GM19193 (cell line): Measurements from ENCODE around the gene OR51L1.
"Not testable (repeated sequence)": the region's sequence is repeated elsewhere in the genome, so short reads cannot be mapped to it uniquely, and the experiment has no call there.

Experiments
- POLR2A ChIP-seq: IDR thresholded peaks from 4 replicates; pipeline ENCODE4 v1.6.1; 2011; ENCODE audit not compliant: insufficient read depth, insufficient read length; ENCODE audit errors: extremely low read depth

Gene OR51L1

GRCh38 chr11:4994551-4994950 lies at the start of gene OR51L1:
TSS of gene OR51L1 (plus strand) at chr11:4994851. CDS start at chr11:4998983, 4,132 bp downstream.
- no peak for TF ChIP-seq POLR2A

- TF ChIP-seq POLR2A = no peak
Measured at GRCh38 chr11:4947505-4947904, 47.1 kb upstream of the OR51L1 start, which contains the start of gene OR51A4. TSS of gene OR51A4 (minus strand) at chr11:4947605. CDS start at chr11:4947100, 505 bp downstream.

GRCh38 chr11:4955613-4956012 lies 39.0 kb upstream of the OR51L1 start, which contains the start of gene OR51A2:
TSS of gene OR51A2 (minus strand) at chr11:4955713. CDS start at chr11:4955713, 0 bp downstream.
- TF ChIP-seq POLR2A = not testable (repeated sequence)

- no peak for TF ChIP-seq POLR2A
Measured at GRCh38 chr11:4957396-4957795, 37.3 kb upstream of the OR51L1 start.

DNA sequence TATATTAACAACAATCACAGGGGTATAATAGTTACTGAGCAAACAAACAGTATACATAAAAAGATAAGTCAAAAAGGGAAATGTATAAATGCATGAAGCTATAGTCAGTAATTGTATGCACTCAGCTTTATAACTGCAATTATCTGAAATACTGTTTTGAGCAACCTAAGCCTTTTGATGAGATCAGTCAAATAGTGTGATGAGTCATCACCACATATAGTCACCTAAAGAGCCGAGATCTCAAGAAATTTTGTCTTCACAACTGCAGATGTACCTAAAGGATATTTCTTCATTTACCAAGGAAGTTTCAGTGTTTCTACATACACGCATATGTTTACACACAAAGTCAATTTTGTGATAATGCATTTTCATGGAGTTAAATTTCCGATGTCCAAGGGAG lies 33.8 kb upstream of the OR51L1 start:
- no peak for TF ChIP-seq POLR2A

DNA sequence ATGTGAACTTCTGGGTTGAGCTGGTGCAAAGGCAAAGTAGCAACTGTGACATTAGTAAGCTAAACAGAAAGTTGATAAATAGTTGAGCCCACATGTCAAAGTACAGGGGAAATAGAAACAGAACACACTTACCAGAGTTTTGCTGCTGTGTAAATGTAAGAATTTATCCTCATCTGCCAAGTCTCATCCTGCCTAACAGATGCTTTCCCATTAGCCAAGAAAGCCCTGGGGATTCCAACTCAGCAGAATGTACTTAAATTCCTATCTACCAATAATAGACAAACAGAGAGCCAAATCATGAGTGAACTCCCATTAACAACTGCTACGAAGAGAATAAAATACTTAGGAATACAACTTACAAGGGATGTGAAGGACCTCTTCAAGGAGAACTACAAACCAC lies 31.8 kb upstream of the OR51L1 start:
- TF ChIP-seq POLR2A = no peak

GRCh38 chr11:4975436-4975835 lies 19.2 kb upstream of the OR51L1 start:
- no peak for TF ChIP-seq POLR2A

GRCh38 chr11:4979036-4979435 lies 15.6 kb upstream of the OR51L1 start:
- no peak for TF ChIP-seq POLR2A

DNA sequence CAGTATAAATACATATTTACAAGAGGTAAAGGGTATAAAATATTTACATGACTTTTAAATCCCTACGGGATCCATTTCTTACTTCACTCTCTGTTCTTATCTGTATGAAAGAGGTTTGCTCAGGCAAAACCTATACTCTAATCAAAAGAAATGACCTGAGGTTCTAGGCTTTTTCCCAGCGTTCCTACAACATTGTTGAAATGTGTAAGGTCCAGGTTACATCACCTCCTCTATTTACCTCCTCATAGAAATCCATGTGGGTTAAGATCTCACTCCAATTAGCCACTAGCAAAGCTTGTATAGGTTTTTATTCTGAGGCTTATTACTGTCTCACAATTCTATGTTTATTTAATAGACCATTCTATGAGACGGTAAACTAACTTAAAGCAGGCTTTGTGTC lies 12.0 kb upstream of the OR51L1 start:
- no peak for TF ChIP-seq POLR2A

- TF ChIP-seq POLR2A = no peak
Measured at GRCh38 chr11:4983841-4984240, 10.8 kb upstream of the OR51L1 start.

GRCh38 chr11:4991060-4991459 lies 3.6 kb upstream of the OR51L1 start:
- TF ChIP-seq POLR2A = no peak

DNA sequence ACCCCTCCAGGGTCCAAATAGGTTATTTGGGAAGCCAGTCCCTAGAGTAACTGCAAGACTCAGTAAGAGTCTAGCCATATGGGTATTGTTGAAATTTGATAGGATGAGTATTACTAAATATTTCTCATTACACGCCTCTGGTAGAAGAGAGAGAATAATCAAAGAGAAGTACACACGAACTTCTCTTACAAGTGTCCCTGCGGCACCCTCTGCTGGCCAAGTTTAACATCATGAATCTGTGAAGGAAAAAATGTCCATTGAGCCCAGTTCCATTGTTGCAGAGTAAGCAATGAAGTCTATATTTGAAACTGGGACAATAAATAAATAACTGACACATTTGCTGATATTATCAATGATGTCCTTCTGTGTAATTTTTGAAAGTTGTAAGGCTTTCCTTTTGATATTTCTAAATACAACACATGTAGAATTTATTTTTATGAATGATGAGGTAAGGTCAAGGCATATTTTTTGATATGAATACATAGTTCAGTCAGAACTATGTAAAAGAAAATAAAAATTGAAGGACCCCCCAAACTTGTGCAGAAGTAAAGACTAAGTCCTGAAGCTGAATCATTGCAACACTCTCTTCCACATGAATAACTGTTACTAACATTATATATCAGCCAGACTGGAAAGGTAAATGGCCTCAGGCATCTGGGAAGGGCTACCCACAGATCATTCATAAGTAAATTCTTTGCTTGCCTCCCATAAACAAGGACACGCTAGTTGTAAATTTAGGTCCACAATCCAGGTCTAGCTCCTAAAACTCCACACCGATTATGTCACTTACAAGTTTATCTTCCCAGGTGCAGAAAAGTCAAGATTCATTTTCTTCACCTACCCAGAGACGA lies 10.0 kb downstream of the OR51L1 start:
- no peak for TF ChIP-seq POLR2A

DNA sequence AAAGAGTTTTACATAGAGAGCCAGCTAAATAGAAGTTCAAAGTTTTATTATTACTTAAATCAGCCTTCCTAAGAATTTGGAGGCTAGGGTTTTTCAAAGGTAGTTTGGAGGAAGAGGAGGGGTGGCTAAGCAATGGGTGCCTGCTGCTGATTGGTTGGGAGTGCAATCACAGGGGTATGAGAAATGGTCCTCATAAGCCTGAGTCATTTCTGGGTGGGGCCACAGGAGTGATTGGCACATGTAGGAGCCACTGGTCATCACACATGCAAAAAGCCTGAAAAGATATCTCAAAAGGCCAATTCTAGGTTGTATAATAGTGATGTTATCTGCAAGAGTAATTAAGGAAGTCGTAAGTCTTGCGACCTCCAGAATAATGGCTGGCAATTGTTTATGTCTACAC lies 12.9 kb downstream of the OR51L1 start:
- TF ChIP-seq POLR2A = no peak

DNA sequence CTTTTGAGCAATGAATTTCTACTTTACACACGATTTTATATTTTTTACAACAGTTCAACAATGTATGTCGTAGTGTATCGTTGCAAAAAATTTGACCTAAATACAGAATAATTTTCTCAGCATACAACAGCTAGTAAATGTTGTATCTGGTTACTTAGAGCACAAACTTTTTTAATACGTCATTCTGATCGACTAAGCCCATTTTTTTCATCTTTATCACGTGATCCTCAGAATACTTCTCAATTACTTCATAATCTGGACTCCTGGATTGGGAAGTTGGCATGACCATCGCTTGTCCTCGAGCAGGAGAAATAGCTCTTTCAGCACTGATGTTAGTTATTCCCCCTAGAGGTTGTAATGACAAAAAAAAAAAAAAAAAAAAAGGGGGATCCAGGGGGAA lies 16.6 kb downstream of the OR51L1 start:
- TF ChIP-seq POLR2A = no peak

DNA sequence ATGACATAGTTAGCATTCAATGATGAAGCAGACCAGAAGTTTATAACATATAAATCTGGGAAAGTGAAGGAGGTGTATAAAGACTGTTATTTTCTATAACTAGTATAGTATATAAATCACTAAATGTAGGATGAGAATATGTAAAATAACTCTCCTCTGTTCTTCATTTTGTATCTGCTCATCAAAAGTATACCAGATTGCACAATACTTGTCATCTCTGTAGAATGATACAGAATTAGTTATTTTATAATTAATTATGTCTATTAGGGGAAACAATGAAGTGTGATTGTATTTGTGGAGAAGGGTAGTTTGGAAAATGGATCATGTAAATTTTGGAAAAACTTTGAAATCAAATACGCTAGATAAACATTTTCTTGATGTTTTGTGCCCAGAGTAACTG lies 18.4 kb downstream of the OR51L1 start:
- no peak for TF ChIP-seq POLR2A

DNA sequence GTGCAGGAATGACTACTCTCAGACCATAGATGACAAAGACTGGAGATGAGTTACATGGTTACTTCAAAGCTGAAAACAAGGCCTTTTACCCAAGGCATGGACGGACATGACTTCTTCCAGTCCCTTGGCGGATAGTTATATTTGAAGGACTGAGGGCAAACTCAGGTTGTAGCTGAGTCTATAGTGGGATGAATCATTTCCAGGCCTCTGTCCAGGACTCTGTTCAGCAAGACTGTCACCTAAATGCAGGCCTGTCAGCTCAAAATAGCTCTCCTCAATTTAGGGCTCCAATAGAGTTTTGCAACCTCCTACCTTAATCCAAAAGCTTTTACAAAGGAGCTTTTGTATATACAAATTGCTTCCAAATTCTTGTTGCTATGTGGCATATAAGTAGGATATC lies 27.3 kb downstream of the OR51L1 start:
- TF ChIP-seq POLR2A = no peak
